GM12865 (cell line): ENCODE results near the gene DIP2C.

Experiments used
- DNase-seq: peaks from one replicate; pipeline ENCODE4 v3.0.0; 2010; ENCODE audit warnings: low read depth
- H3K4me3 ChIP-seq: 2 replicates; pipeline ENCODE4 v1.5.1; 2011; ENCODE audit warnings: mild to moderate bottlenecking, low read depth, low read length, control low read depth
- CTCF ChIP-seq: IDR thresholded peaks from 2 replicates; pipeline ENCODE4 v1.5.1; 2011; ENCODE audit warnings: low read length, control low read depth, low read depth, inconsistent platforms; ENCODE audit not compliant: insufficient read depth; ENCODE audit errors: missing control alignments

DIP2C gene

GRCh38 chr10:374354-374753 lies 315.1 kb downstream of the DIP2C start:
- no peak overlapping the region for H3K4me3 ChIP-seq
- no peak for TF ChIP-seq CTCF
- no peak for DNase-seq

- no peak for DNase-seq
- no peak for TF ChIP-seq CTCF
- no peak overlapping the region for H3K4me3 ChIP-seq
Measured at GRCh38 chr10:373526-374309, 315.8 kb downstream of the DIP2C start.

GRCh38 chr10:373015-373414 lies 316.5 kb downstream of the DIP2C start:
- no peak for TF ChIP-seq CTCF
- DNase-seq = no peak
- no peak overlapping the region for H3K4me3 ChIP-seq

GRCh38 chr10:372566-372965 lies 316.9 kb downstream of the DIP2C start:
- H3K4me3 ChIP-seq = no peak overlapping the region
- no peak for DNase-seq
- TF ChIP-seq CTCF = no peak

- DNase-seq = no peak
- no peak for TF ChIP-seq CTCF
- no peak overlapping the region for H3K4me3 ChIP-seq
Measured at GRCh38 chr10:371515-371914, 318.0 kb downstream of the DIP2C start.

- no peak for DNase-seq
- no peak overlapping the region for H3K4me3 ChIP-seq
- no peak for TF ChIP-seq CTCF
Measured at GRCh38 chr10:370449-370825, 319.0 kb downstream of the DIP2C start.

- no peak for DNase-seq
Measured at GRCh38 chr10:369684-370448, 319.6 kb downstream of the DIP2C start.

More at GRCh38 chr10:369684-370448, 319.6 kb downstream of the DIP2C start:
- no peak for TF ChIP-seq CTCF
- H3K4me3 ChIP-seq = no peak overlapping the region
